GM18499 (cell line): ENCODE measurements around the gene CCSAP.
"Not testable (repeated sequence)": the region's sequence is repeated elsewhere in the genome, so short reads cannot be mapped to it uniquely, and the experiment has no call there.

Experiments used
- ATAC-seq: cut with Tn5 transposase; IDR thresholded peaks from one replicate; pipeline ENCODE4 v1.9.1; 2021; ENCODE audit warnings: moderate number of reproducible peaks; ENCODE audit not compliant: insufficient read depth, unreplicated experiment

CCSAP gene

GRCh38 chr1:229293528-229294204 is 49.2 kb downstream of the CCSAP start:
- ATAC-seq = no peak

DNA sequence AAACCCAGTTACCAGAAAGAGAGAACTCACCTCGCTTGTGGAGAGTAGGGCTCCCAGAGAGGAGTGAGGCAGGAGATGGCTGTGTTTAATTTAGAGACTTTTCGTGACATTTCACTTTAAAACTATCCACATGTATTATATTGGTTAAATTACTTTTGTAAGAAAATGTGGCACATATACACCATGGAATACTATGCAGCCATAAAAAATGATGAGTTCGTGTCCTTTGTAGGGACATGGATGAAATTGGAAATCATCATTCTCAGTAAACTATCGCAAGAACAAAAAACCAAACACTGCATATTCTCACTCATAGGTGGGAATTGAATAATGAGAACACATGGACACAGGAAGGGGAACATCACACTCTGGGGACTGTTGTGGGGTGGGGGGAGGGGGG is 51.2 kb downstream of the CCSAP start:
- ATAC-seq = not testable (repeated sequence)

GRCh38 chr1:229288516-229288915 is 54.3 kb downstream of the CCSAP start:
- ATAC-seq = no peak

DNA sequence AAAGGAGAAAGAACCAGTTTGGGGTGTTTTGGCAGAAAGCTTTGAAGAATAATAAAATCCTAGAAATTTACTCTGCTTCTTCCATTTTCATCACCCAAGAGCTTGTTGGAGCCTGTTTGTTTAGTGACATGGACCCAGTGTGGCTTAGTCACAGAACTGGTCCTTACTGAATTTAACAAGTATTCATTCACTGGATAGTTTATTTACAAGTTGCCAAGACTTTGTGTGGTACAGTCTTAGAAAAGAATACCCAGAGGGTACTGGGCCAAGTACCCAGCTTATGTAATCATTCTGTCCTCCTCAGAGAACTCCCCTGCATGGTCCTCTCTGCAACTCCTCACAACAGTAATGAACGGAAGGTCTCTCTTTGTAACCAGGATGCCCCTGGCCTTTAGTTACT is 55.6 kb downstream of the CCSAP start:
- no peak for ATAC-seq

DNA sequence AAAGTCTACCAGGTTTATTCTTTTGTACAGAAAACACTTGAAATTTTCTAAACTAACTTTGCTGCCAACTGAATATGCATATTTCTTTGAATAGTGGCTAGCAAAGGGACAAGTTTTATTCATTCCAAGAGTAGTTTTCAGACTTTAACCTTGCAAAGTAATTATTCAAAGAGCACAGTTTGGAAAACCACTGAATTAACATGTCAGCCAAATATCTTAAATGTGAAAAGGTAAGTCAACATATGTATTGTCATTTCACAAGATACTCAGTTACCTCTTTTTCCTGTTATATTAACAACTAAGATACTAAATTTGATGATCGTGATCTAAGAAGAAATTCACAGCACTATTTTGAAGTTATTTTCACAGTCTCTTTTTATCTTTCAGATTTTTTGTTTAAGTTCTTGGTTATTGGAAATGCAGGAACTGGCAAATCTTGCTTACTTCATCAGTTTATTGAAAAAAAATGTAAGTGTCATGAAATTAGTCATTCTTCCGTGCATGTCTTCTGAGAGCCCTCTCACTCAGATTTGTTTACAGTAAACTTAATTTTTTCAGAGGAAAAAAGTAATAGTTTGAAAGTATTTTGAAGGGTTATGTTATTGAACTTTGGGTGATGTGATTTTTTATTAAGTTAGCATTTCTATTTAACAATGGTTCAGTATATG is 56.6 kb downstream of the CCSAP start:
- no peak for ATAC-seq

DNA sequence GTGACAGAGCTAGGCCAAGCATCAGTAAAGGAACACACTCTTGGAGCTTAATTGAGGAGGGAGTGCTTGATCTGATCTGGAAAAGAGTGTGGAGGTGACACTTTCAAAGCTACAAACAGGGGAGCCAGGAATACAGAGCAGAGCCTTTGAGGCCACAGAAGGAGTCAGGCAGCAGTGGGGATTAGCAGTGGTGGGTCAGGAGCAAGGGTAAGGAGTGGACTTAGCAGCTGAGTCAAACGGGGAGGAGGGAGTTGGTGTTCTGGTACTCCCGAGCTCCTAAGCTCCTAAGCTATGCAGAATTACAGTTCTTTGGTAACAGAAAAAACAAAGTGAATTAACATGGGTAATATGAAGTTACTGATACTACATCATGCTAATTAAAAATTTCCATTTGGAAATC is 57.4 kb downstream of the CCSAP start:
- no peak for ATAC-seq

DNA sequence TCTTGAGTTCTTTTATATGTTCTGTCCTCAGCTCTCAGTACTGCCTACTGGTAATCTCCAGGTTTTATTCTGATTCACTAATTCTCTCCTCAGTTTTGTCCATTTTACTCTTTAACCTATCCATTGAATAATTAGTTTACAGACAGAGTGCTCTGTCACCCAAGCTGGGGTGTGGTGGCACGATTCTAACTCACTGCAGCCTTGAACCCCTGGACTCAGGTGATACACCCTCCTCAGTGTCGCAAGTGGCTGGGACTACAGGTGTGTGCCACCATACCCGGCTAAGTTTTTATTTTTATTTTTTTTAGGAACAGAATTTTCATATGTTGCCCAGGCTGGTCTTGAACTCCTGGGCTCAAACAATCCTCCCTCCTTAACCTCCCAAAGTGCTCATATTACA is 58.0 kb downstream of the CCSAP start:
- ATAC-seq = no peak

- ATAC-seq = no peak
These were observed 59.6 kb downstream of the CCSAP start for GRCh38 chr1:229283183-229283611.

DNA sequence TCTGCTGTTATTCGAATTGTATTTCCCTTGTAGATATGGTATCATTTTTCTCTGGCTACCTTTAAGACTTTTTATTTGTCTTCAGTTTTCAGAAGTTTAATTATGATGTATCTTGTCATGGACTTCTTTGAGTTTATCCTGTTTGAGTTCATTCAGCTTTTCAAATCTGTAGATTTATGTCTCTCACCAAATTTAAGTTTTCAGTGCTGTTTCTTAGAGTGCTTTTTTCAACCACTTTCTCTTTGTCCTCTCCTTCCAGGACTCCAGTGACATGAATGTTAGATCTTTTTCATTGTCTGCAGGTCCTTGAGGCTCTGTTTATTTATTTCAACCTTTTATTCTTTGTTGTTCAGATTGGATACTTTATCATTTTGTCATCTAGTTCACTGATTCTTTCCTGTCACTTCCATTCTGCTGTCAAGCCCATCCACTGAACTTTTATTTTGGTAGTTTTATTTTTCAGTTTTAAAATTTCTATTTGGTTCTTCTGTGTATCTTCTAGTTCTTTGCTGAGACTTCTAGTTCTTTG is 60.5 kb downstream of the CCSAP start:
- ATAC-seq = no peak

DNA sequence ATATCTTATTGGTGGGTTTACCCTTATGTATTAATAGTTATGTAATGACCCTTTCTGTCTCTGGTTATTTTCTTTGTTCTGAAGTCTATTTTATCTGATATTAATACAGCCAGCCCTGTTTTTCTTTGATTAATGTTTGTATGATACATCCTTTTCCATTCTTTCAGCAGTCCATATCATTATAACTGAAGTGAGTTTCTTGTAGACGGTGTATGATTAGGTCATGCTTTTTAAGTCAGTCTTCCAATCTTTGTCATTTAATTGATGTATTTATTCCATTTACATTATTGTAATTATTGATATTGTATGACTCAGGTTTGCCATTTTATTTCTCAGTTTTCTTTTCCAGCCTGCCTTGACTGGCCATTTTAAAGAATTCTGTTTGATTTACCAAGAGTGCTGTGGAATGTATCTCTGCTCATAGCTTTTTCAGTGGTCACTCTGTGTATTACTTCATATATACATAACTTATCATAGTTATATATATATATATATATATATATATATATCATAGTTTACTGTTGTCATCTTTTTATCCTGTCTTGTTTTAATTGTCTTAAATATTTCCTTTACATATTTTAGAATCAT is 61.4 kb downstream of the CCSAP start:
- no peak for ATAC-seq

DNA sequence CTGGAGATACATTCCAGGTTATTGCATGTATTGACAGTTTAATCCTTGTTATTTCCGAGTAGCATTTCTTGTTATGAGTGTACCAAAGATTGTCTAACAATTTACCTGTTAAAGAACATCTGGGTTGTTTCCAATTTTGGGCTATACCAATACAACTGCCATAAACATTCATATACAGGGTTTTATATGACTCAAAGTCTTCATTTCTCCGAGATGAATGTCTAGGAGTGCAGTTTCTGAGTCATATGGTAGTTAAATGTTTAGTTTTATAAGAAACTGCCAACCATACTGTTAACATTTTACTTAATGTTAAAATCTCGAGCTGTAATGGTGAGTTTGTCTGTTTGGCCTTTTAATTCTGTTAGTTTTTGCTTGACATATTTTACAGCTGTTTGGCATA is 61.9 kb downstream of the CCSAP start:
- ATAC-seq = no peak

DNA sequence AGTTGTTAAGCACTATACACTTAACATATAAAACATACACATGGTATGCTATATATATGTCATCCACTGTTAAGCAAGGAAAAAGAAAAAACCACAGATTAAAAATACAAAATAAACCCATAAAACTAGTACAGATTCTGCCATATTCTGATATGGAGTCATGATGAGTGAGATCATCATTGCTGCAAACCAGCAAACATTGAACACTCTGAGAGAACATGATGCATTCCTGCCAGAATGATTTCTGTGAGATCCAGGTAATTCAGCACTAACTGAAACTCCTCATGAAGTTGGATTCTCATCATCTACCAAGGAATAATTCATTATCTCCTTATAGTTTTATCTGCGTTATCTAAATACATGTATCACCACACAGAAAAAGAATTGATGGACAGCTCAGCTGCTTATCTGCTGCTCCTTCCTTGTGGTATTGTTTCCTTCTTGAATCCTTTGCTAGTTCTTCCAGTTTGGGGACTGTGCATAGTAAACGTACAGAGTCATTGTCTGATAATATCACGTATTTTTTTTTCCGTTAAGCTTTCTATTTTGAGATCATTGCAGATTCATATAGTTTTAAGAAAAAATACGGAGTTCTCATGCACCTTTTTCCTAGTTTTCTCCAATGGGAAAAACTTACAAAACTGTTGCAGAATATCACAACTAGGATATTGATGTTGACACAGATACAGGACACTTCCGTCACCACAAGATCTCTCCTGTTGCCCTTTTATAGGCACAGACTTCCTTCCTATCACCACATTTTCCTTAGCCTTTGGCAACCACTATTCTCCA is 62.6 kb downstream of the CCSAP start:
- no peak for ATAC-seq

DNA sequence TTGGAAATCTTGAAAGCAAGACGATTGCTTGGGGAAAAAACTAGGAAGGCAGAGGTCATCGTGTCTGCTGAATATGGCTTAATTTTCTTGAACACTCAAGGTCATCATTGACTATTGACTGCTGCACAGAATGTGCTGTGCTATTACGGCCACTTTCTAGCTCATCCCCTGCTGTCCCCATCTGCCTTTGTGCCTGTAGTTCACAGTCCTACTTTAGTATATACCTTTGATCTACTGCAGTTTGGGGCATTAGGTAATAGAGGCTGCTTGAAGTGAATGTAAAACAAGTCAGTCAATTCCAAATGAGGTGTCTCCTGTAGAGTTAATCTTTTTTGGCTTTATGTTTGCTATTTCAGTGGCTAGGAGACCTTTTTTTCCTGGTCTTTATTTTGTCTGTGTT is 63.6 kb downstream of the CCSAP start:
- no peak for ATAC-seq

GRCh38 chr1:229278120-229278741 is 64.6 kb downstream of the CCSAP start:
- ATAC-seq = no peak

DNA sequence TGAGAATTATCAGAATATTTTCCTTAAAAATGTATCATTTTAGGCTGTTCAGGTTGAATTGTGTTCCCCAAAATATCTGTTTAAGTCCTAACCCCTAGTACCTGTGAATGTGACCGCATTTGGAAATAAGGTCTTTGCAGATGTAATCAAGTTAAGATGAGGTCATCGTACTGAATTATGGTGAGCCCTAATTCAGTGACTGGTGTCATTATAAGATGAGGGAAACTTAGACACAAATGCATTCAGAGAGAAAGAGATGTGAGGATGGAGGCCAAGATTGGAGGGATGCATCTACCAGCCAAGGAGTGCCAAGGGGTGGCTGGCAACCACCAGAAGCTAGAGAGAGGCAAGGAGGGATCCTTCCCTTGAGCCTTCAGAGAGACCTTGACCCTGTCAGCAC is 67.8 kb downstream of the CCSAP start:
- no peak for ATAC-seq

- ATAC-seq = no peak
These were observed 69.2 kb downstream of the CCSAP start for GRCh38 chr1:229273507-229274232.

- no peak for ATAC-seq
These were observed 70.4 kb downstream of the CCSAP start for GRCh38 chr1:229272164-229273158.

- peak; percentile 24 for ATAC-seq
These were observed 71.2 kb downstream of the CCSAP start for GRCh38 chr1:229271448-229272159.
